IMR-90 (cell line): ENCODE results near the gene CCHCR1. TPM values are rescaled to one million over a fixed set of nuclear protein-coding genes. Genes with fewer than 3 reads are reported as not detected.

Experiments used
- ATAC-seq: fragments of 200-7000 bp; cut with Tn5 transposase; 2 replicates; pipeline ENCODE4 v1.9.1; 2020; ENCODE audit warnings: low read depth, mild to moderate bottlenecking, moderate library complexity
- BruUV-seq: library from RNA; stranded (reverse); fragments of 400-500 nt; replicated peaks from 2 replicates; lab custom pipeline; 2021; lab: Mats Ljungman, UMichigan
- CTCF ChIA-PET: fragments of 300-600 bp; formaldehyde crosslinking; extraction: SDS; loops from one replicate; lab custom pipeline; 2021; ENCODE audit warnings: antibody characterized with exemption; lab: Yijun Ruan, JAX
- POLR2A ChIA-PET: fragments of 300-600 bp; sonication (Branson Sonifier 250); formaldehyde crosslinking; loops from one replicate; lab custom pipeline; 2022; ENCODE audit warnings: antibody characterized with exemption; ENCODE audit not compliant: unreplicated experiment; lab: Charles Lee
- DNase-seq: peaks from one replicate; pipeline ENCODE4 v3.0.0; 2013
- H2AFZ ChIP-seq: replicated peaks from 2 replicates; pipeline ENCODE3; 2013; ENCODE audit warnings: low read length, mild to moderate bottlenecking; ENCODE audit not compliant: poor library complexity
- H2AK5ac ChIP-seq: 2 replicates; pipeline ENCODE4 v1.6.1; 2013; ENCODE audit warnings: low read depth, low read length, inconsistent platforms
- H2AK9ac ChIP-seq: replicated peaks from 2 replicates; pipeline ENCODE3; 2013; ENCODE audit warnings: mild to moderate bottlenecking, low read depth, low read length, moderate library complexity; ENCODE audit not compliant: poor library complexity
- H2BK120ac ChIP-seq: 2 replicates; pipeline ENCODE4 v1.6.1; 2013; ENCODE audit warnings: low read depth, low read length, inconsistent platforms
- H2BK15ac ChIP-seq: 3 replicates; pipeline ENCODE4 v1.6.1; 2013; ENCODE audit warnings: low read depth, low read length, inconsistent platforms
- H2BK20ac ChIP-seq: 2 replicates; pipeline ENCODE4 v1.6.1; 2013; ENCODE audit warnings: low read depth, mild to moderate bottlenecking, inconsistent platforms, low read length, moderate library complexity
- H2BK5ac ChIP-seq: 2 replicates; pipeline ENCODE4 v1.6.1; 2013; ENCODE audit warnings: mild to moderate bottlenecking, low read depth, low read length, inconsistent platforms; ENCODE audit not compliant: poor library complexity, severe bottlenecking
- H3K14ac ChIP-seq: replicated peaks from 2 replicates; pipeline ENCODE4 v1.6.1; 2013; ENCODE audit warnings: low read depth, low read length, inconsistent platforms
- H3K18ac ChIP-seq: 2 replicates; pipeline ENCODE4 v1.6.1; 2013; ENCODE audit warnings: low read depth, low read length, control low read depth
- H3K23ac ChIP-seq: 2 replicates; pipeline ENCODE4 v1.6.1; 2013; ENCODE audit warnings: low read depth, low read length, inconsistent platforms
- H3K27ac ChIP-seq: 2 replicates; pipeline ENCODE4 v1.5.1; 2013; ENCODE audit warnings: mild to moderate bottlenecking, control low read depth, low read length; ENCODE audit not compliant: insufficient read depth
- H3K27me3 ChIP-seq: 2 replicates; pipeline ENCODE4 v1.6.1; 2013; ENCODE audit warnings: low read length; ENCODE audit not compliant: control insufficient read depth, insufficient read depth
- H3K36me3 ChIP-seq: 2 replicates; pipeline ENCODE4 v1.6.1; 2013; ENCODE audit warnings: low read length, mixed read lengths; ENCODE audit not compliant: control insufficient read depth, insufficient read depth
- H3K4ac ChIP-seq: 2 replicates; pipeline ENCODE4 v1.6.1; 2013; ENCODE audit warnings: low read depth, low read length, inconsistent platforms
- H3K4me1 ChIP-seq: 2 replicates; pipeline ENCODE4 v1.6.1; 2013; ENCODE audit warnings: low read length, mixed read lengths; ENCODE audit not compliant: control insufficient read depth, insufficient read depth
- H3K4me2 ChIP-seq: 2 replicates; pipeline ENCODE4 v1.6.1; 2013; ENCODE audit warnings: low read depth, mild to moderate bottlenecking, control low read depth, low read length, moderate library complexity
- H3K4me3 ChIP-seq: 2 replicates; pipeline ENCODE4 v1.5.1; 2013; ENCODE audit warnings: low read depth, mild to moderate bottlenecking, control low read depth, low read length, moderate library complexity; ENCODE audit not compliant: insufficient read depth
- H3K56ac ChIP-seq: 2 replicates; pipeline ENCODE4 v1.6.1; 2013; ENCODE audit warnings: low read length, inconsistent platforms; ENCODE audit not compliant: insufficient read depth; ENCODE audit errors: extremely low read depth
- H3K79me1 ChIP-seq, 2 experiments: 2 replicates each; pipeline ENCODE4 v1.6.1; 2013; ENCODE audit warnings: low read length in 2 of 2, inconsistent platforms in 1 of 2, low read depth in 1 of 2
- H3K9ac ChIP-seq: 2 replicates; pipeline ENCODE4 v1.6.1; 2013; ENCODE audit warnings: low read depth, low read length, control low read depth
- H3K9me1 ChIP-seq: 2 replicates; pipeline ENCODE4 v1.6.1; 2013; ENCODE audit warnings: low read length, inconsistent platforms; ENCODE audit not compliant: insufficient read depth
- H3K9me3 ChIP-seq: 2 replicates; pipeline ENCODE4 v1.6.1; 2013; ENCODE audit warnings: low read length; ENCODE audit not compliant: control insufficient read depth, insufficient read depth
- H4K20me1 ChIP-seq: 2 replicates; pipeline ENCODE4 v1.6.1; 2013; ENCODE audit warnings: low read length, inconsistent platforms; ENCODE audit not compliant: insufficient read depth
- H4K5ac ChIP-seq: 2 replicates; pipeline ENCODE4 v1.6.1; 2013; ENCODE audit warnings: mild to moderate bottlenecking, low read depth, low read length, control low read depth
- H4K8ac ChIP-seq, 2 experiments: 2 replicates each; pipeline ENCODE4 v1.6.1; 2013; ENCODE audit warnings: low read depth in 2 of 2, low read length in 2 of 2, control low read depth in 1 of 2, inconsistent platforms in 1 of 2
- H4K91ac ChIP-seq: 2 replicates; pipeline ENCODE4 v1.6.1; 2013; ENCODE audit warnings: low read depth, low read length, inconsistent platforms; ENCODE audit not compliant: insufficient read depth
- BHLHE40 ChIP-seq: fragments of 150-350 bp; IDR thresholded peaks from 2 replicates; pipeline ENCODE4 v1.6.1; 2016; ENCODE audit warnings: mild to moderate bottlenecking, low read depth, low read length
- CEBPB ChIP-seq: IDR thresholded peaks from 2 replicates; pipeline ENCODE4 v1.6.1; 2012; ENCODE audit warnings: low read depth, low read length, improper control_type of control experiment
- NFE2L2 ChIP-seq: fragments of 150-350 bp; IDR thresholded peaks from 2 replicates; pipeline ENCODE4 v1.6.1; 2016; ENCODE audit warnings: low read depth, mild to moderate bottlenecking, low read length
- dilution Hi-C: fragments of 300-500 bp; cut with HindIII; formaldehyde crosslinking; loops from one replicate; pipeline ENCODE4 v1.14.3; 2018; ENCODE audit warnings: low sequenced_read_pairs; ENCODE audit not compliant: unreplicated experiment
- in situ Hi-C: fragments of 300-500 bp; cut with MboI; formaldehyde crosslinking; loops from 3 replicates; pipeline ENCODE4 v1.14.3; 2019; ENCODE audit warnings: low sequenced_read_pairs, inconsistent platforms, mixed read lengths
- intact Hi-C: fragments of 100-400 bp; cut with micrococcal nuclease; formaldehyde crosslinking; loops from 2 replicates; pipeline ENCODE4 v1.10.0; 2022
- polyA plus RNA-seq, 3 experiments: library from polyadenylated mRNA; depleted of rRNA; stranded (reverse); fragments of >200 nt; gene quantifications; 2 replicates each; pipeline ENCODE4 v1.2.3, GENCODE V29; 2012; ENCODE audit warnings: low replicate concordance in 1 of 3
- total RNA-seq: library from RNA; depleted of rRNA; stranded (reverse); fragments of >200 nt; gene quantifications from 2 replicates; pipeline ENCODE4 v1.2.3, GENCODE V29; 2012

The CCHCR1 gene
- total and polyA plus RNA-seq, 2 of the 4 experiments (the other 2 are of a cell fraction): 13.1 to 22.0 TPM

DNA sequence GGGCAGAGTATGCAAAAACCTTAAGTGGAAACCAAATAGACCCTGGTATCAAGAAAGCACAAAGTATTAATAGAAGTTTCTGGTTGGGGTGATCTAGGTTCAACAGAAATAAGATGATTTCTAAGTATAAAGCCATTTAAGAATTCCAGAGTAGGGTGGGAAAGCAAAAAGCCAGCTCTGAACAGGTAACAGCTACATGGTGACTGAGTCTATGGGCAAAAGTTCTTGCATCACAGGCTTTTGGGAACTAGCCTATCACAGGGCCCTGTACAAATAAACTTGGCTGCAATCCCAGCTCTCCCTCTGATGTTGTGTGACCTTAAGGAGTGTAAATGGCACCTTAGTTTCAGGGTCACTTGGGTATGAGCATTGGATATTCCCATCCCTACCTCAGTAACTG is 6.3 kb upstream of the CCHCR1 start:
- Histone ChIP-seq H3K9me1 (peaks cover 6% of the 10 kb centered on the region), H3K23ac (no peak overlapping the region), H3K27me3 (no peaks in the 10 kb centered on the region), H4K5ac (no peak overlapping the region), H3K56ac (no peak overlapping the region), H3K9ac (no peak overlapping the region), H2AK5ac (no peak overlapping the region), H3K27ac (no peak overlapping the region), H2AK9ac (no peak overlapping the region), H2BK5ac (no peak overlapping the region), H2BK120ac (no peak overlapping the region), H3K18ac (no peak overlapping the region), H3K14ac (no peak overlapping the region), H3K4me1 (peaks cover 6% of the 10 kb centered on the region), H3K36me3 (no peaks in the 10 kb centered on the region; the same call in 1 of the 2 replicates), H2BK20ac (no peak overlapping the region), H3K9me3 (no peaks in the 10 kb centered on the region), H3K4ac (no peak overlapping the region), H4K91ac (no peak overlapping the region), H4K20me1 (peaks cover 4% of the 10 kb centered on the region), H3K4me3 (no peak overlapping the region), H2AFZ (no peak overlapping the region), H3K4me2 (no peak overlapping the region), H2BK15ac (no peak overlapping the region), H3K79me1 (peaks cover 8 to 33% of the 10 kb centered on the region in 2 experiments), H4K8ac (no peak overlapping the region)
- dilution Hi-C loops: no loop called here
- in situ Hi-C loops: no loop called here
- CTCF ChIA-PET: no interaction called here
- TF ChIP-seq CEBPB (0 out of 2 replicates have a peak, but pooled peaks have one; percentile 27), NFE2L2 (no peak), BHLHE40 (no peak)
- DNase-seq: peak; percentile 16
- ATAC-seq: no peak
- intact Hi-C loops: no loop called here
- POLR2A ChIA-PET: no interaction called here
- BruUV-seq: no TSS peak
